K562 (cell line): ENCODE results near the gene RNF213. TPM values are rescaled to one million over a fixed set of nuclear protein-coding genes. Genes with fewer than 3 reads are reported as not detected.
A peak's percentile ranks its signal among the peaks of the same experiment; 100 is the strongest.

Experiments
- CREB1 ChIP-seq, 2 experiments: sonication (generic) in 1 of 2; formaldehyde crosslinking in 1 of 2; IDR thresholded peaks; 2 replicates each; pipeline versions ENCODE4 v1.6.1 to v1.8.0; 2012 to 2022; ENCODE audit warnings: inconsistent platforms in 1 of 2, mild to moderate bottlenecking in 1 of 2, missing genetic modification reagents in 1 of 2, moderate library complexity in 1 of 2
- POLR2B ChIP-seq: fragments of 450-650 bp; IDR thresholded peaks from 2 replicates; pipeline ENCODE4 v1.6.1; 2018; ENCODE audit warnings: low read depth; ENCODE audit not compliant: partially characterized antibody
- SMARCA4 ChIP-seq: fragments of 450-650 bp; IDR thresholded peaks from 2 replicates; pipeline ENCODE4 v1.6.1; 2016
- SMARCA5 ChIP-seq: fragments of 450-650 bp; IDR thresholded peaks from 2 replicates; pipeline ENCODE4 v1.6.1; 2016
- SUPT5H ChIP-seq: fragments of 450-650 bp; IDR thresholded peaks from 2 replicates; pipeline ENCODE4 v1.6.1; 2016
- ZEB2 ChIP-seq: fragments of 450-650 bp; IDR thresholded peaks from 2 replicates; pipeline ENCODE4 v1.6.1; 2016
- ZNF121 ChIP-seq: sonication (generic); formaldehyde crosslinking; conservative IDR thresholded peaks from 2 replicates; pipeline ENCODE4 v1.8.0; 2022; ENCODE audit warnings: missing genetic modification reagents
- polyA plus RNA-seq, 8 experiments: library from polyadenylated mRNA; depleted of rRNA in 4 of 8; stranded (reverse) in 5 of 8; unstranded in 3 of 8; fragments of >200 nt; fragmentation: Nextera tagmentation in 2 of 8; fragmentation: Illumina TruSeq in 1 of 8; extraction: Ambion mirVana in 2 of 8; extraction: Trizol in 1 of 8; gene quantifications; 2 replicates each; pipeline versions ENCODE4 v1.2.1 to v1.2.3, GENCODE V29; 2011 to 2014; ENCODE audit warnings: inconsistent platforms in 1 of 8, missing spikeins in 1 of 8
- total RNA-seq, 7 experiments: library from RNA; depleted of rRNA in 6 of 7; stranded (reverse); fragments of >200 nt in 6 of 7; fragmentation: Illumina TruSeq in 2 of 7; extraction: Trizol in 2 of 7; gene quantifications; 2 replicates each; pipeline versions ENCODE4 v1.2.1 to v1.2.3, GENCODE V29; 2011 to 2021; ENCODE audit warnings: low replicate concordance in 1 of 7
- TF ChIP-seq, protein P1 (sequence below): fragments of 450-650 bp; conservative IDR thresholded peaks from 2 replicates; pipeline ENCODE4 v1.6.1; 2016; ENCODE audit warnings: missing genetic modification characterization, low read depth, mild to moderate bottlenecking, missing compliant biosample characterization, moderate library complexity
- TF ChIP-seq, protein P2 (sequence below): fragments of 450-650 bp; IDR thresholded peaks from 2 replicates; pipeline ENCODE4 v1.6.1; 2018; ENCODE audit not compliant: partially characterized antibody

The RNF213 gene
- total and polyA plus RNA-seq, 9 of the 15 experiments (the other 6 are each of a cell fraction or from before 2014, with no cell fraction given): 5.3 to 33.6 (median 17.9) TPM

DNA sequence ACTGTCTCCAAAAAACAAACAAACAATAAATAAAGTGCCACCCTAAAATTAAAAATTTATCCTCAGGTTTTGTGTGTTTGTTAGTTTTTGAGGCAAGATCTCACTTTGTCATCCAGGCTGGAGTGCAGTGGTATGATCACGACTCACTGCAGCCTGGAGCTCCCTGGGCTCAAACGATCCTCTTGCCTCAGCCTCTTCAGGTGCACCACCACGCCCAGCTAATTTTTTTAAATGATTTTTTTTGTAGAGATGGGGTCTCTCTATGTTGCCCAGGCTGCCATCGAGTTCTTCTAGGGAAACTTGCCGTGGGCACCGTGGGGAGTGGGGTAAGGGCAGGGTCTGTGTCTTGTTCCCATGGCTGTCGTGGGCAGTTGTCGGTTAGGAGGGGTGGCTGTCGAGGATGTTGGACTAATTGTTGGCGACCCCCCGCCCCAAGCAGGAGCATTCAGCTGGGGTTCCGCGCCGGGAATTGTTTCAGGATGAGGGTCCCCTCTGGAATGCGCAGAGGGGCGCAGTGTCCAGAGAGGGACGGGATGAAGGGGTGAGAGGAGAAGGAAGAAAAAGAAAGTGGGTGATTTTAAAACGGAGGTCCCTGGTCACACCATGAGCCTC lies 1.1 kb upstream of the RNF213 start (continued):
- TF ChIP-seq CREB1 (IDR thresholded peaks at IDR 0.05): no peak
- TF ChIP-seq CREB1 (CRISPR knock-in tag; IDR thresholded peaks at IDR 0.05): peak; percentile 11; the same call in 1 of the 2 replicates
- no peak for TF ChIP-seq ZEB2
- TF ChIP-seq SUPT5H: 0 out of 2 replicates have a peak, but pooled peaks have one; percentile 31
- TF ChIP-seq, protein P1, sequence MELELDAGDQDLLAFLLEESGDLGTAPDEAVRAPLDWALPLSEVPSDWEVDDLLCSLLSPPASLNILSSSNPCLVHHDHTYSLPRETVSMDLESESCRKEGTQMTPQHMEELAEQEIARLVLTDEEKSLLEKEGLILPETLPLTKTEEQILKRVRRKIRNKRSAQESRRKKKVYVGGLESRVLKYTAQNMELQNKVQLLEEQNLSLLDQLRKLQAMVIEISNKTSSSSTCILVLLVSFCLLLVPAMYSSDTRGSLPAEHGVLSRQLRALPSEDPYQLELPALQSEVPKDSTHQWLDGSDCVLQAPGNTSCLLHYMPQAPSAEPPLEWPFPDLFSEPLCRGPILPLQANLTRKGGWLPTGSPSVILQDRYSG (tag): no peak
- TF ChIP-seq POLR2B: peak; percentile 36
- TF ChIP-seq ZNF121 (CRISPR knock-in tag): peak; percentile 34; the same call in 1 of the 2 replicates
- TF ChIP-seq, protein P2, sequence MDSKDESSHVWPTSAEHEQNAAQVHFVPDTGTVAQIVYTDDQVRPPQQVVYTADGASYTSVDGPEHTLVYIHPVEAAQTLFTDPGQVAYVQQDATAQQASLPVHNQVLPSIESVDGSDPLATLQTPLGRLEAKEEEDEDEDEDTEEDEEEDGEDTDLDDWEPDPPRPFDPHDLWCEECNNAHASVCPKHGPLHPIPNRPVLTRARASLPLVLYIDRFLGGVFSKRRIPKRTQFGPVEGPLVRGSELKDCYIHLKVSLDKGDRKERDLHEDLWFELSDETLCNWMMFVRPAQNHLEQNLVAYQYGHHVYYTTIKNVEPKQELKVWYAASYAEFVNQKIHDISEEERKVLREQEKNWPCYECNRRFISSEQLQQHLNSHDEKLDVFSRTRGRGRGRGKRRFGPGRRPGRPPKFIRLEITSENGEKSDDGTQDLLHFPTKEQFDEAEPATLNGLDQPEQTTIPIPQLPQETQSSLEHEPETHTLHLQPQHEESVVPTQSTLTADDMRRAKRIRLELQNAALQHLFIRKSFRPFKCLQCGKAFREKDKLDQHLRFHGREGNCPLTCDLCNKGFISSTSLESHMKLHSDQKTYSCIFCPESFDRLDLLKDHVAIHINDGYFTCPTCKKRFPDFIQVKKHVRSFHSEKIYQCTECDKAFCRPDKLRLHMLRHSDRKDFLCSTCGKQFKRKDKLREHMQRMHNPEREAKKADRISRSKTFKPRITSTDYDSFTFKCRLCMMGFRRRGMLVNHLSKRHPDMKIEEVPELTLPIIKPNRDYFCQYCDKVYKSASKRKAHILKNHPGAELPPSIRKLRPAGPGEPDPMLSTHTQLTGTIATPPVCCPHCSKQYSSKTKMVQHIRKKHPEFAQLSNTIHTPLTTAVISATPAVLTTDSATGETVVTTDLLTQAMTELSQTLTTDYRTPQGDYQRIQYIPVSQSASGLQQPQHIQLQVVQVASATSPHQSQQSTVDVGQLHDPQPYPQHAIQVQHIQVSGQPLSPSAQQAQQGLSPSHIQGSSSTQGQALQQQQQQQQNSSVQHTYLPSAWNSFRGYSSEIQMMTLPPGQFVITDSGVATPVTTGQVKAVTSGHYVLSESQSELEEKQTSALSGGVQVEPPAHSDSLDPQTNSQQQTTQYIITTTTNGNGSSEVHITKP: peak; percentile 83
- TF ChIP-seq SMARCA5: peak; percentile 26; the same call in 1 of the 2 replicates
- 0 out of 2 replicates have a peak, but pooled peaks have one; percentile 21 for TF ChIP-seq SMARCA4
